ENCODE results near the gene MINPP1. TPM values are rescaled to one million over a fixed set of nuclear protein-coding genes. Genes with fewer than 3 reads are reported as not detected.
A peak's percentile ranks its signal among the peaks of the same experiment; 100 is the strongest.

MINPP1 gene
- total RNA-seq, 2 experiments from 2014 or later = 3.6 to 8.4 TPM

GRCh38 chr10:87503886-87504285 is 807 bp upstream of the MINPP1 start:
- ChIA-PET POLR2A (interaction anchor here (0.6 kb wide), 1 partner anchor 842 kb away, joined by 9 read pairs; no protein-coding TSS in a partner anchor), CTCF (ENCODE audit: unreplicated experiment) (no interaction called here)
- Histone ChIP-seq H3K79me2 (ENCODE audit: insufficient read depth, low read depth, low read length) (no peaks in the 10 kb centered on the region), H2AFZ (ENCODE audit: low read length) (peak overlapping the region; percentile 73), H3K9me3 (ENCODE audit: low read length) (no peaks in the 10 kb centered on the region), H4K20me1 (ENCODE audit: insufficient read depth, low read length) (no peaks in the 10 kb centered on the region), H3K4me3 (ENCODE audit: low read depth, low read length, poor library complexity, severe bottlenecking) (no peak overlapping the region), H3K4me1 (ENCODE audit: insufficient read depth, low read length, poor library complexity, severe bottlenecking) (peaks cover 10% of the 10 kb centered on the region), H3K27ac (ENCODE audit: low read depth, low read length, poor library complexity, severe bottlenecking) (no peak overlapping the region), H3K9me2 (ENCODE audit: insufficient read depth, low read length) (no peaks in the 10 kb centered on the region), H3K4me2 (ENCODE audit: low read length) (peak overlapping the region; percentile 65), H3K36me3 (ENCODE audit: insufficient read depth, low read length) (peaks cover under 1% of the 10 kb centered on the region; the same call in 1 of the 2 replicates)
- no TSS peak for BruUV-seq (replicated peaks)
- intact Hi-C loops (cut with micrococcal nuclease; ENCODE audit: unreplicated experiment) = no loop called here
- no peak for TF ChIP-seq EZH2phosphoT487 (IDR thresholded peaks at IDR 0.05; ENCODE audit: borderline replicate concordance, low read depth, low read length)
- no peak for TF ChIP-seq CTCF (conservative IDR thresholded peaks at IDR 0.05; ENCODE audit: low read length)
- no peak for DNase-seq (ENCODE audit: low spot score)

DNA sequence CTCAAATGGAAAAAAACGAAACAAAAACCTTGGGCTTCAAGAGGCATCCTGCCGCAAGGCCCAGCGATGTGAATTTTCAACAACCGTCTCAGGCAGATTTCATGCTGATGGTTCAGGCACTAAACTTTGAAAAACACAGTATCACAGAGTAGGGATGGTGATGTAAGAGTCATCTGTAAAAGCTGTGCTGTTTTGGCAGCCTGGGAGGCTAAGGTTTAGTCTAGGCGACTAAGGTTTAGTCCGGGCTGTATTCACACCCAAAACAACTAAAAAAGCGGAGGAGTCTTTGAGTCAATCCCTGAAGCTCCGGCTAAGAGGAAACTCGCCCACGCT is 420 bp upstream of the MINPP1 start:
- Histone ChIP-seq H3K79me2 (ENCODE audit: insufficient read depth, low read depth, low read length) (no peaks in the 10 kb centered on the region), H3K9me2 (ENCODE audit: insufficient read depth, low read length) (no peaks in the 10 kb centered on the region), H4K20me1 (ENCODE audit: insufficient read depth, low read length) (no peaks in the 10 kb centered on the region), H3K4me1 (ENCODE audit: insufficient read depth, low read length, poor library complexity, severe bottlenecking) (peaks cover 10% of the 10 kb centered on the region), H3K4me2 (ENCODE audit: low read length) (peak overlapping the region; percentile 65), H3K4me3 (ENCODE audit: low read depth, low read length, poor library complexity, severe bottlenecking) (peak overlapping the region; percentile 69), H3K9me3 (ENCODE audit: low read length) (no peaks in the 10 kb centered on the region), H3K27ac (ENCODE audit: low read depth, low read length, poor library complexity, severe bottlenecking) (no peak overlapping the region), H3K36me3 (ENCODE audit: insufficient read depth, low read length) (peaks cover 2% of the 10 kb centered on the region; the same call in 1 of the 2 replicates), H2AFZ (ENCODE audit: low read length) (peak overlapping the region; percentile 73)
- DNase-seq (ENCODE audit: low spot score) = peak; percentile 0
- intact Hi-C loops (cut with micrococcal nuclease; ENCODE audit: unreplicated experiment) = no loop called here
- TF ChIP-seq CTCF (conservative IDR thresholded peaks at IDR 0.05; ENCODE audit: low read length) = no peak
- TF ChIP-seq EZH2phosphoT487 (IDR thresholded peaks at IDR 0.05; ENCODE audit: borderline replicate concordance, low read depth, low read length) = no peak
- ChIA-PET CTCF (ENCODE audit: unreplicated experiment) (no interaction called here), POLR2A (interaction anchor here (0.6 to 1.1 kb wide), 2 partner anchors 27 to 843 kb away, joined by 3 to 9 read pairs; no protein-coding TSS in a partner anchor)
- TSS peak; percentile 67 for BruUV-seq (replicated peaks)

GRCh38 chr10:87505366-87506111 is 846 bp downstream of the MINPP1 start:
- Histone ChIP-seq H4K20me1 (ENCODE audit: insufficient read depth, low read length) (no peaks in the 10 kb centered on the region), H3K4me3 (ENCODE audit: low read depth, low read length, poor library complexity, severe bottlenecking) (peak overlapping the region; percentile 69), H3K4me2 (ENCODE audit: low read length) (peak overlapping the region; percentile 65), H3K27ac (ENCODE audit: low read depth, low read length, poor library complexity, severe bottlenecking) (no peak overlapping the region), H3K4me1 (ENCODE audit: insufficient read depth, low read length, poor library complexity, severe bottlenecking) (peaks cover 10% of the 10 kb centered on the region), H3K9me3 (ENCODE audit: low read length) (no peaks in the 10 kb centered on the region), H3K79me2 (ENCODE audit: insufficient read depth, low read depth, low read length) (no peaks in the 10 kb centered on the region), H3K36me3 (ENCODE audit: insufficient read depth, low read length) (peaks cover 2% of the 10 kb centered on the region; the same call in 1 of the 2 replicates), H2AFZ (ENCODE audit: low read length) (peak overlapping the region; percentile 73; the same call in 1 of the 2 replicates), H3K9me2 (ENCODE audit: insufficient read depth, low read length) (no peaks in the 10 kb centered on the region)
- CTCF ChIA-PET (ENCODE audit: unreplicated experiment) = no interaction called here
- POLR2A ChIA-PET = interaction anchor here (0.5 to 1.1 kb wide), 6 partner anchors 12 to 882 kb away, joined by 3 to 9 read pairs (median 3); no protein-coding TSS in a partner anchor
- no TSS peak for BruUV-seq (replicated peaks)
- intact Hi-C loops (cut with micrococcal nuclease; ENCODE audit: unreplicated experiment) = no loop called here
- peak; percentile 65 for DNase-seq (ENCODE audit: low spot score)
- TF ChIP-seq CTCF (conservative IDR thresholded peaks at IDR 0.05; ENCODE audit: low read length) (peak; percentile 63), EZH2phosphoT487 (IDR thresholded peaks at IDR 0.05; ENCODE audit: borderline replicate concordance, low read depth, low read length) (no peak)

All from OCI-LY7 (cell line).